ENCODE measurements around the gene CADM4.
A peak's percentile ranks its signal among the peaks of the same experiment; 100 is the strongest.

Gene CADM4

DNA sequence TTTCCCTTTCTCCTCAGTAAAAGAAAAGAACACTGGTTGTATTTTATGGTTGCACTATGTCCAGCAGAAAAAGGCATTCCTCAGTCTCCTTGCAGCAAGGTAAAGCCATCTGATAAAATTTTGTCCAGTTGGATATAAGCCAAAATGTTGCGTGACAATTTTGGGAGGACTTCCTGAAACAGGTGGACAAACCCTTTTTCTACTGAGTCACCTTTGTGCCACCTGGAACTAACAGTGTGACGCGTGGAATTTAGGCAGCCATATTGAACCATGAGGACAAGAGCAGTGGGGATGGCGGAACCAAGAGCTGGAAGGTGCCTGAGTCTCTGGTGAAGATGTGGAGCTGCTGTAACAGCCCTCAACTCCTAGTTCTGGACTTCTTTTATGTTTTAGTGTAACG is 8.2 kb downstream of the CADM4 start:
- no peak for DNase-seq

DNA sequence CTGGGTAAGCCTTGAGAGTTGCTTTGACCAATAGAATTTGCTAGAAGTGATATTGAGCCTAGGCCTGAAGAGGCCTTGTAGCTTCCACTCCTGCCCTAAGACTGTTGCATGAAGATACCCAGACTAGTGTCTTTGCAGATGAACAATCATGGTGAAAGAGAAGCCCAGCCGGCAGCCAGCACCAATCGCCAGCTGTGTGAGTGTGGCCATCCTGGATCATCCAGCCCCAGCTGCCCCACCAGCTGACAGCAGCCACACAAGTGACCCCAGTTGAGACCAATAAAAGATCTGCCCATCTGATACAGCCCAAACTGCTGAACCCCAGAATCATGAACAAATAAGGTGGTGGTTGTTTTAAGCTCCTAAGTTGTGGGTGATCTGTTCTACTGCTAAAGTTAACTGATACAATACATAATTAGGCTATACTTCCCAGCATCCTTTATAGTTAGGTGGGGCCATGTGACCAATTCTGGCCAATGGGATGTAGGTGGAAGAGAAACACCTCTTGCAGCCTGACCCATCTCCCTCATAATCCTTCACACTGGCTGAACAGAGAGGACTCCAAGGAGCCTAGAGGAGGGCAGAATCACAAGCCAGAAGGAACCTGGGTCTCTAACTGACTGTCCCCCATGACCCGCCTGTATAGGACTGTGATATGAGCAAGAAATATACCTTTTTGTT is 10.9 kb downstream of the CADM4 start:
- no peak for DNase-seq

DNA sequence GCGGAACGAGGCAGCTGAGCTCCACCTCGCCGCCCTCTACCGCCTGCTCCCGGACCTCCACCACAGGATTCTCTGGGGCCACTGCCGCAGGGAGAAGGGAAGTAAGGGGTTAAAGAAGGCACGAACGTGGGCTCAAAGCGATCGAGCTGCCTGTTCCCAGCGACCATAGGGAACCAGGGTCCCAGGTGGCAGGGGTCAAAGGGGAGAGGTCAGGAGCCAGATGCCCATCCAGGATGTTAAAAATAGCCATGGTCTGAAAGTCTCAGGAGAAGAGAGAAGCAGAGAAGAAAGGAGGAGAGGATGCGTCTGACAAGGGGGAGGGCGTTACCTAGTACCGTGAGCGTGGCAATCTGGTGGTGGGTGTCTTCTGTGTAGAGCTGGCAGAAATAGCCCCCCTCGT is 12.8 kb downstream of the CADM4 start:
- DNase-seq, result no peak

DNA sequence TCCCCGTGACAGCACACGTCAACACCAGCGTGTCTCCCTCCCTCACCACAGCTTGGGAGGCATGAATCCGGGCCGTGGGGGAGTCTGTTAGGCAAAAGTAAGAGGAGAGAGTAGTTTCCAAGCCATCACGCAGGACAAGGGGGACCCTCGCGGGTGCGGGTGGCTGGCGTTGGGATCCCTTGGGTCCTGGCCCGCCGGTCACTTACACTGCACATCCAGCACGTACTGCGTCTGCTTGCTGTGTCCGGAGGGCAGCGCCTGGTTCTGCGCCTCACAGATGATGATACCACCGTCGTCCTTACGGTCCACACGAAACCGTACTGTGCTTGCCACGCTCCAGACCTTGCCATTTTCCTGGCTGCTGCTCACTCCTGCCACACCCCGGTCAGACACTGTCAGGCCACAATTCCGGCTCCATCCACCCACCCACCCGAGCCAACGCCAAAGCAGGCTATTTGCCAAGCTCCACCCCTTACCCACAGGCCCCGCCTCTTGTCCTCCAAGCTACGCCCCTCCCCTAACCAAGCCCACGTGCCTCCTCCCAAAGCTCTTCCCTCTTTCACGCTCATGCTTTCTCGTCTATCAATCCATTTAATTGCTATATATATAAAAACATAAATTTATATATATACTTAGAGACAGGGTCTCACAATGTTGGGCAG is 13.6 kb downstream of the CADM4 start:
- DNase-seq, result peak; percentile 50

DNA sequence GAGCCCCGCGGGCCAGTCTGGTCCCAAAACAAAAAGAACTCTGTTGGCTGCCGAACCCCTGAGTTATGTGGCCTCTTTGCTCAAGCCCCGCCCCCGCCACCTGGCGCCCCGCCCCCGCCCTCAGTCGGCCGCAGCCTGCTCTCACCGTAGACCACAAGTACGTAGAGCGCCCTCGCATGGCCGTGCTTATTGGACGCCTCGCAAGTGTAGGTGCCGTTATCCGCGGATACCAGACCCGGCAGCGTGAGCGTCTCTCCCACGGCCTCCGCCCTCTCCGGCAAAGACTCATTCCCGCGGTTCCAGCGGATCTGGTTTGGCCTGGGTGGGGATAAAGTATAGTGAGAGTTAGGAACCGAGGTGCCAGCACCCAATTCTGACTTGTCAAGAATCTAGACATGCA is 14.7 kb downstream of the CADM4 start:
- DNase-seq, result peak; percentile 55

DNA sequence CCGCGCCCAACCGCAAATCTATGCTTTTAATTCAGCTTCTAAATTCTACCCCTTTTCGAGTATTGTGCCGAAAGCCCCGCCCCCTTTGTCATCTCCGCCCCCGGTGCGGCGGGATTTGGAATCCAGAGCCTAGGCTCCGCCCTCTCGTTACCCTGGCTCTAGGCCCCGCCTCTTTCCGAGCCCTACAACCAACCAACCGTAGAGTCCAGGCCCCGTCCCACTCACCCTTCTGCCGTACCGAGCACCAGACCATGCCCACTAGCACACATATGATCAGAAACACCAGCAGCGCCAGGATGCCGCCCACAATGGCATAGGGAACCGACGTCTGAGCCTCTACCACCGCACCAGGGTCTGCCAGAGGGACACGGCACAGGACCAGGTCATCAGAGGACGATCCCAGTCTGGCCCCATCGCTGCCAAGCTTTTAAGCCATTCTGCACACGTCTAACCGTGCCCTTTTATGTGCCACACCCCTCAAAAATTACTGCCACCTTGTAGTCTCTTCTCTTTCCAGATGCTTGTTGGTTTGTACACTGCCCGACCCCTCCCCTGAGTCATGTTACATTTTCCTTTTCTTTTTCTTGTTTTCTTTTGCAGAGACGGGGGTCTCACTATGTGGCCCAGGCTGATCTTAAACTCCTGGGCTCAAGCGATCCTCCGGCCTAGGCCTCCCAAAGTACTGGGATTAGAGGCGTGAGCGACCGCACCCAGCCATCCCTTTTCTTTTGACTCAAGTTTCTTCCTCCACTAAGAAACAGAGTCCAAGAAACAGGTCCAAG is 15.6 kb downstream of the CADM4 start:
- no peak for DNase-seq

DNA sequence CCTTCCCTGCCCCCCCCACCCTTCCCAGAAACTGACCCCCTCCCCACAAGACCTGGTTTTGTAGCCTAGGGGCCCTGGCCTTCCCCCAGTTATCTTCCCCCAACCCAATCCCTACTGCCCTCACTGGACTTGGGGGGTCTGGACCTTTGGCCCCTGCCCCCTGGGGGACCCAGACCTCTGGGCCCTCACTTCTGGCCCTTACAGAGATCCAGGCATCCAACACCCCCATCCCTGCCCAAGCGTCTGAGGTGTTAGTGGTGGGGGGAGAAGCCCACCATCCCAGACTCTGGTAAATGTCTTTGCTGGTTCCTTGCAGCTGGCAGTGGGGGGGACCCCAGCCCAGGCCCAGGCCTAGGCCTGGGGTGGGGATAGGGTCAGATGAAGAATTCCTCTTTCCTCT is 16.7 kb downstream of the CADM4 start:
- DNase-seq, result no peak

DNA sequence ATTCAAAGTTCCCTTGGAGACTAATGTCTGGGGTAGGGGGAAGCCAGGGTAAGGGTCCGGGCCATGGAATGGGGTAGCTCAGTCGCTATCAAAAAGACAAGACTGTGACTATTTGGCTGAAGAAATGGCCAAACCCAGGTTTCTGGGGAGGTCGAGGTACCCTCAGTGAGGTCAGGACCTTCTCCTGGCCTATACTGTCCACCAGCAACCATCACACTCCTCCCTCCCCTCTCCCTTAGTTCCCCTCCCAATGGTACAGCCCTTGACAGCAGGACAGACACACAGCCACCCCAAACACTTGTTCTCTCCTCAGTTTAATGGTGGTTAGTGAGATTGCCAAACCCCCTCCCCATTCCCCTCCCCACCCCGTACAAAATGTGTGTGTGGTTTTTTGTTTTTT is 17.6 kb downstream of the CADM4 start:
- no peak for DNase-seq

DNA sequence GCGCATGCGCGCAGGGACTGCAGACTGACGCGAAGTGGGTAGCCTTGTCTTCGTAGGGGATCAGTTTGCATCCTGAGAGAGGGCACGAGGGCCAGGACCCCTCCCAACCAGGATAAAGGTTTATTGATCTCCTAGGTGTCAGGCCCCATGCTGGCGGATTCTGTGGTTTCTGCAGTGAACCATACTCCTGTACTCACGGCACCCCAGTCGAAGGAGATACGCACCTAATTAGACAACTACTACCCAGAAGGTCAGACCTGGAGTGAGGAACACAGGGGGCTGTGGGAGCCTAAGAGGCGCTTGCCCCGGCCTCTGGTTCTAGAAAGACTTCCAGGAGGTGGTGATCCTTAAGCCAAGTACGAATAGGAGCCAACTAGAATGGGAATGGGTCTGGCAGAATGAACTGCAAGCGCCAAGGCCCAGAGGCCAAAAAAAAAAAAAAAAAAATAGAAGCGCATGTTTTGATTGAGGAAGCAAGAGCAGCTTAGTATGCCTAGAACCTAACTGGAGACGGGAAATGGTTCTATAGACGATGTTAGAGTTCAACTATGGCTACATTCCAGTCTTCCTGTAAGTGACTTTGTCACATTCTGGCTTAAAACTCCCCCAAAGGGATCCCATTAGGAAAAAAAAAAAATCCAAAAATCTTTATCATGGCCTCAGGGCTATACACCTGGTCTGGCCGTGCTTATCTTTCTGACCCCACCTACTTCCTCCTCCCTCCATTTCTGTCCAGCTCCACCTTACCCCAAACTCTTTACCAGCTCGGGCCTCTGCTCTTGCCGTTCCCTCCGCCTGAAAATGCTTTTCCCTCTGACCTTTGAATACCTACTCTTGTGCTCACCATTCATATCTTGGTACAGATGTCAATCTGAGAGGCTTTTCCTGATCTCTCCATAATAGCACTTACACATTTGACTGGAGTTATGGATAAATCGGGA is 19.3 kb downstream of the CADM4 start:
- no peak for DNase-seq

DNA sequence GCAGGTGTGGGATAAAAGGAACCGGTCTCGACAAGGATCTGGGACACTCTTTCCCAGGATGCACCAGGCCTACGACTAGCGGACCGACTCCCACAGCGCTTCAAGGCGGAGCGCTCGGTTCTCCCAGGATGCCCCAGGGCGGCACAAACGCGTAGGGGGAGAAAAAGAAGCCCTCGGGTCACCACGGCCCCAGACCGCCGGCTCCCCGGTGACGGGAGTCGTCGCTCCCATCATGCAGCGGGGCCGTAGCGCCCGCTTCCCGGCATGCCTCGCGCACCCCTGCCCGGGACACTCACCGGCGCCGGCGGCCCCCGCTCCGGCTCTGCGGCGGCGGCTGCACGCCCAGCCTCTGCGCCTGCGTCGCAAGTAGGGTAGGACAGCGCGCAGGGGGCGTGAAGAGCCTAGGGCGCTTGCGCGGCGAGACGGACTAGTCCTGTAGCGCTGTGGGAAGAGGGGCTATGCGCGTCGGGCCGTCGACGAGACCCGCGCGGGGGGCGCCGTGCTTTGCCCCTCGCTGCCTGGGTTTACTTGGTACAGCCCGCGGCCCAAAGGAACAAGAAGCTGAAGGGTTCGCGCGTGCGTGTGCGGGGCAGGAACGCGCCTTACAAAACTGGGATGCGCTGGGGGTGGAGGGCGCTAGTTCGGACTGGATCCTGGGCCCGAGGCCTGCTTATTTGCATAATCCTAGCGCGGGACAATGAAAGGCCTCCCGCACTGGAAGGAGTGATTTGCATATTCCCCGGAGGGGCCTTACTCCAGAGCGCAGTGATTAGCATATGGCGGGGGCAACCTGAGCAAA is 20.2 kb downstream of the CADM4 start, which contains the start of gene ZNF428:
ZNF428 (minus strand) TSS at position 368 of the 799 bp plus-strand sequence. CDS start 5,325 bp downstream, outside the sequence.
- DNase-seq, result peak; percentile 91

DNA sequence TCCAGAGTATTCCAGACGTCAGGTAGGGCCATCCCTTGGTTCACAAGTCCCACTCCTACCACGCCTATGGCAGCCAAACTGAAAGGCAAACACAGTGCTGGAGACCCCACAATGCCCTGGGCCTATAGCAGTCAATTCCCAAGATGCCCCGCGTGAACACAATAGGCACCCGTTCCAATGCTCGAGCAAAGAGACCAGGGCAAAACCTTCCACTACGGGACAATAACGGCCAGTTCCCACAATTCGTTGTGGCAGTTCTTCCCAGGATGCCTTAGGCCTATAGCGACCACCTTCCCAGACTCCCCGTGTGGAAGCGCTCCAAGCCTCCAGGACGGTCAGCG is 20.8 kb downstream of the CADM4 start:
- no peak for DNase-seq

DNA sequence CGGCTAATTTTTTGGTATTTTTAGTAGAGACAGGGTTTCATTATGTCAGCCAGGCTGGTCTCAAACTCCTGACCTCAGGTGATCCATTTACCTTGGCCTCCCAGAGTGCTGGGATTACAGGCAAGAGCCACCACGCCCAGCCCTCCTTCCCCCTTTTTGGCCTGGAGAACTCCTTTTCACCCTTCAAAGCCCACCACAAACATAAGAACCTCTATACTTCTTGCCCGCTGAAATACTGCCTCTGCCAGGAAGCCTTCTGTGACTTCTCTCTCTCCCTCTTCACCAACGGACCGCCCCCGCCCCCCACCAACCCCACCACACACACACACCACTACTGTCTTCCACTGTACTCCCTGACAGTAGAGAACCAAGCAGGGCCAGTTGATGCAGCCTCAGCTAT is 22.7 kb downstream of the CADM4 start:
- DNase-seq, result no peak

DNA sequence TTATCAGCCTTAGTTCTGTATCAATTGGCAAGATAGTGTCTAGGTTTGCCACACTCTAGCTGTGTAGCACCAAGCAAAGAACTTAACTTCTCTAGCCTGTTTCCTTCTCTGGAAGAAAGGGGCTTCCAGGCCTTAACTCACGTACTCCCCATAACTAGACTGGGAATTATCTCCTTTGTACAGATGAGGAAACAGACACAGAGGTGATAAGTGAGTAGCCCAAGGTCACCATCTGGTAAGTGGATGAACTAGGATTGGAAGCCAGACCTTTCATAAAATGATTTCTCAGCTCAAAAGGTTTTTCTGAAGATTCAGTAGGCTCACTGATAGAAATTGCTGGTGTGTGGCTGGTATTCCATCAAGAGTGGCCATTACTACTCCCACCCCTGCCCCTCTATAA is 23.3 kb downstream of the CADM4 start:
- no peak for DNase-seq

DNA sequence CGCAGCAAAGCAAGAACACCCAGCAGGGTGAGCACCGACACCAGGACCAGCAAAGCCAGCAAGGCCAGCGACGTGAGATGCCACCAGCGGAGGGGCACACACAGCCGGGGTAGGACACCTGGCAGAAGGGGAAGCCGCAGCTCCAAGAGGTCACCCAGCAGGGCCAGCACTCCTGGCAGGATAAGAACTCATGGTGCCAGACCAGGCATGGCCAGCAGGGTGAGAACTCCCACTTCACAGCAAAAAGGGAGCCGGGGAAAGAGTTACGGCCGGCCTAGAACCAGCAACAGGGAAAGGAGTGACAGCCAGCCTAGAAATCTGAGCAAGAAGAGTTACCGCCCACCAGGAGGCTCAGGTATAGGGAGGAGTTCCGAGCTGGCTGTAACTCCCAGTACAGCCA is 27.3 kb downstream of the CADM4 start:
- no peak for DNase-seq

DNA sequence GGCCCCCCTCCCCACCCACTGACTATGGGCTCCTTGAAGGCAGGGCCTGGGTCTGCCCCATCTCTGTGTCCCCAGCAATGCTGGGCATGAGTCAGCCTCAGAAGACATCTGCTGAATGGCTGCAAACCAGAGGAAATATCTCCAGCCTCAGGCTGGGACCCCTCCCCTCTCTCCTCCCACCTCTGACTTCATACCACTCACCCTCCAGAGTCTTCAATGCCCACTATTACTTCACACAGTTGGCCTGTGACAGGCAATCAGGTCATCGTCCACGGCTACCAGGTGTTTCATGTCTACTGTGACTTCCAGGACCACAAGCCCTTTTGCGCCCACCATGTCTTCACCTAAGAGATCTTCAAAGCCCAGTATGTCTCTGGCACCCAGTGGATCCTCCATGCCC is 27.9 kb downstream of the CADM4 start, which contains the start of gene SRRM5:
SRRM5 (plus strand) TSS at position 301 of the 400 bp plus-strand sequence; CDS start at position 335, 34 bp downstream.
- DNase-seq, result no peak

DNA sequence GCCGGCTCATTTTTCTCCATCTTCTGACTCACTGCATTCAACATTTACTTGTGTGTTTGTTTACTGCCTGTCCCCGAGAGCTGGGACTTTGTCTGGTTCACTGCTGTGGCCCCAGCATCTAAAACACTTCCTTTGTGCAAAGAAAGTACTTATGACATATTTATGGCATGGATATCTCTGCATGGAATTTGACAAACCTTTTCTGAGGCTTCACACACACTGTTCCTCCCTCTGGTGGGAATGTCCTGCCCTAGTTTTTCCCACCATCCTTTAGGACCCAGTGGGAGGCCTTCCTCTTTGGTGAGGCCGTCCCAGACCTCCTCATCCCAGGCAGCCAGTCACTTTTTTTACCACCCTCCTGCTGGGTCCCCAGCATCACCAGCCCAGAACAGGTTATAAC is 29.2 kb downstream of the CADM4 start:
- DNase-seq, result no peak

DNA sequence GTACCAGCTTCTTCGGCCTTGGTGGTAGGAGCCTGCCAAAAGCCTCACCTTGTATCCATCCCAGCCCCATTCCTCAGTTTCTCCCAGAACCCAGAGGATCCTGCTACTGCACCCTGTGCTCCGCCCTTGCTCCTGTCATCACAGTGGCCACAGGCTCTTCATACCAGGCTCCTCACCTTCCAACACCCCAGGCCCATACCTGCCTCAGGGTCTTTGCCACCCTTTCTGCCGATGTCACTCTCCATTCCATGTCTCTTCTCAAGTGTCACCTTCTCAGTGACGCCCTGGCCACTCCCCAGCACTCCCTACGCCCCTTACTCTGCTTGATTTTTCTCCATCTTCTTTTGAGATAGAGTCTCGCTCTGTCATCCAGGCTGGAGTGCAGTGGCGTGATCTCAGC is 29.8 kb downstream of the CADM4 start:
- DNase-seq, result no peak

DNA sequence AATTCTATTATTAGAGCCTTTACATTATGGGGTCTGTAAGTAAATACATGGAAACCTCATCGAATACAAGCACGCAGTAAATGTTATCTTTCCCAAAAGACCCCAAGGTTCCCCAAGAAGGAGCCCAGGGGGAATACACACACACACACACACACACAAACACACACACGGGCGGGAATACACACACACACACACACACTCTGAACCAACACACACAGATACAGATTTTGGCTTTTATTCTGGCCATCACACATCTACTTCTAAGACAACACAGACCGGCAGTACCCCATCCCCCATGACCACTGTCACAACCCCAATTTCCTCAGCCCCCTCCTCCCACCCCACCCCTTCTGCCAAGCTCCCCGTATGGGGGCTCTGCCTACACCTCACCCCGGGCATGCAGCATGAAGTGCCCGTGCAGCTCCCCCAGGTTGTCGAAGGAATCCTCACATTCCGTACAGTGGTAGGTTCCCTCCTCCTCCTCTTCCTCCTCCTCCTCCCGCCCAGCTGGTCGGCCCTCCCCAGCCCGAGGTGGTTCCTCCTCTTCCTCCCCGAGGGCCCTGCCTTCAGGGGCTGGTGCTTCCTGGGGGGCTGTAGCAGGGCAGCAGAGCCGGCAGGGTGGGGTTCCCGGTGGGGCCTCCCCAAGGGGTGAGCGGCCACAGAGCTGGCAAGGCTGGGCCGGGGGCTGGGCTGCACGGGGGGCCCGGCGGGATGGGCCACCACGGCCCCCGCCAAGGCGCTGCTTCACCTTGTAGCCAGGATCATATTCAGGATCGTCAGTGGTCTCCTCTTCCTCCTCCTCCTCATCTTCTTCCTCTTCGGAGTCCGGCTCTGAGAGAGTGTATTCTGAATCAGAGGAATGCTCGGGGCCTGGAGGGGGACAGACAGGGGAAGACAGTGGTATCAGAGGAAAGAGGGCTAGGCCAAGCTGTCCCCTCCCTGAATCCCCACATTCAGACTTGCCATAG is 32.1 kb downstream of the CADM4 start:
- no peak for DNase-seq

DNA sequence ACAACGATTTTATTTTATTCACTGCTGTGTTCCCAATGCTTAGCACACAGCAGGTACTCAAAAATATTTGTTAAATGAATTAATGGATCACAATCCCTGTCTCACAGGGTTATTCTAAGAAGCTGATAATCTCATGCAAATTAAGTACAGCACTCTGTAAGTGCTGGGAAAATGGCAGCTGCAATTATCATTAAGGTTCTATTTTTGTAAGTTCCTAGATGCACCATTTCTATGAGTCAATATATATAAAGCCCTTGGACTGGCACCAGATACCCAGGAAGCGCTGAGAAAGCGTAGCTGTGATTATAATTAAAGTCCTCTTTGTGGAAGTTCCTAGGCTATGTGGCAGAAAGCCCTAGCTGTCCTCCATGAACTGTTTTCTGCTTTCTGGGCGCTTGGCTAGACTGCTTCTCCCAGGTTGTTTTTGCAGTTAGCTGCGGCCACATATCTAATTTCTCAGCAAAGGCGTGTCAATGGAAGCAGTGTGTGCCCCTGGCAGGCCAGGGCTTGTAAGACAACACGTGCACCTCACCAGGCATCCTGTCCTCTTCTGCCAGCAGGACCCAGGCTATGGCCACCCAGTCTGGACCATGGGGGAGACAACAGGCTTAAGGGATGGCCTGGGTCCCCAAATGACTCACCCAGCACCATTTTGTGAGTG is 33.0 kb downstream of the CADM4 start:
- no peak for DNase-seq
